ENCODE measurements around the gene CRYBG3. TPM values are rescaled to one million over a fixed set of nuclear protein-coding genes. Genes with fewer than 3 reads are reported as not detected.

The CRYBG3 gene
- total and polyA plus RNA-seq, 2 donors from 2014 or later = 3.1 to 20.7 TPM

- H3K27me3 ChIP-seq (ENCODE audit: control insufficient read depth, insufficient read depth, low read length) = no peaks in the 10 kb centered on the region
- FAIRE-seq (no peak), DNase-seq (no peak)
- H3K4me3 ChIP-seq (ENCODE audit: low read length in 3 of 3) = no peak overlapping the region
- no peak for TF ChIP-seq CTCF (IDR thresholded peaks at IDR 0.05; ENCODE audit: borderline replicate concordance, extremely low read depth, insufficient read depth)
- peaks cover 0 to 4% (median 3%) of the 10 kb centered on the region in 3 donors for H3K36me3 ChIP-seq (ENCODE audit: control insufficient read depth in 2 of 3, insufficient read depth in 3 of 3, low read length in 3 of 3)
- H3K9ac ChIP-seq (ENCODE audit: low read length in 3 of 3) = no peak overlapping the region
- intact Hi-C loops (cut with DNase I) = no loop called here
- H3K9me3 ChIP-seq (ENCODE audit: control insufficient read depth in 2 of 3, insufficient read depth in 1 of 3, low read length in 3 of 3) = no peaks in the 10 kb centered on the region
- no peaks in the 10 kb centered on the region for H3K4me1 ChIP-seq (ENCODE audit: control insufficient read depth in 2 of 3, insufficient read depth in 2 of 3, low read depth in 1 of 3, low read length in 3 of 3)
- no peak overlapping the region for H3K27ac ChIP-seq (ENCODE audit: low read depth in 2 of 2, low read length in 2 of 2)
These were observed 113.3 kb downstream of the CRYBG3 start for GRCh38 chr3:97934980-97935695.

GRCh38 chr3:97935842-97936241 lies 114.0 kb downstream of the CRYBG3 start:
- TF ChIP-seq CTCF (IDR thresholded peaks at IDR 0.05; ENCODE audit: borderline replicate concordance, extremely low read depth, insufficient read depth) = no peak
- intact Hi-C loops (cut with DNase I) = no loop called here
- no peak for DNase-seq
- Histone ChIP-seq H3K4me3 (ENCODE audit: low read length in 3 of 3) (no peak overlapping the region), H3K9ac (ENCODE audit: low read length in 3 of 3) (no peak overlapping the region), H3K9me3 (ENCODE audit: control insufficient read depth in 2 of 3, insufficient read depth in 1 of 3, low read length in 3 of 3) (no peaks in the 10 kb centered on the region), H3K27ac (ENCODE audit: low read depth in 2 of 2, low read length in 2 of 2) (peak overlapping the region in 1 of 2 donors; percentile 3), H3K36me3 (ENCODE audit: control insufficient read depth in 2 of 3, insufficient read depth in 3 of 3, low read length in 3 of 3) (peaks cover 0 to 4% (median 3%) of the 10 kb centered on the region in 3 donors), H3K4me1 (ENCODE audit: control insufficient read depth in 2 of 3, insufficient read depth in 2 of 3, low read depth in 1 of 3, low read length in 3 of 3) (no peaks in the 10 kb centered on the region), H3K27me3 (ENCODE audit: control insufficient read depth, insufficient read depth, low read length) (no peaks in the 10 kb centered on the region)
- FAIRE-seq = no peak

GRCh38 chr3:97937205-97937604 lies 115.4 kb downstream of the CRYBG3 start:
- Histone ChIP-seq H3K27me3 (ENCODE audit: control insufficient read depth, insufficient read depth, low read length) (no peaks in the 10 kb centered on the region), H3K4me3 (ENCODE audit: low read length in 3 of 3) (no peak overlapping the region), H3K4me1 (ENCODE audit: control insufficient read depth in 2 of 3, insufficient read depth in 2 of 3, low read depth in 1 of 3, low read length in 3 of 3) (no peaks in the 10 kb centered on the region), H3K9me3 (ENCODE audit: control insufficient read depth in 2 of 3, insufficient read depth in 1 of 3, low read length in 3 of 3) (no peaks in the 10 kb centered on the region), H3K36me3 (ENCODE audit: control insufficient read depth in 2 of 3, insufficient read depth in 3 of 3, low read length in 3 of 3) (peaks cover 0 to 4% (median 3%) of the 10 kb centered on the region in 3 donors), H3K9ac (ENCODE audit: low read length in 3 of 3) (no peak overlapping the region), H3K27ac (ENCODE audit: low read depth in 2 of 2, low read length in 2 of 2) (no peak overlapping the region)
- FAIRE-seq (no peak), DNase-seq (peak in 1 of 5 donors; percentile 18)
- TF ChIP-seq CTCF (IDR thresholded peaks at IDR 0.05; ENCODE audit: borderline replicate concordance, extremely low read depth, insufficient read depth) = no peak
- intact Hi-C loops (cut with DNase I) = no loop called here

Measured in kidney (tissue), 14 donors.